Measurements from ENCODE around the gene PTPMT1.

Gene PTPMT1

GRCh38 chr11:47586098-47586855 is 20.9 kb downstream of the PTPMT1 start, which contains the start of gene FAM180B:
FAM180B (plus strand) TSS chr11:47586678; CDS start chr11:47586769, 91 bp downstream.
- DNase-seq, result no peak

DNA sequence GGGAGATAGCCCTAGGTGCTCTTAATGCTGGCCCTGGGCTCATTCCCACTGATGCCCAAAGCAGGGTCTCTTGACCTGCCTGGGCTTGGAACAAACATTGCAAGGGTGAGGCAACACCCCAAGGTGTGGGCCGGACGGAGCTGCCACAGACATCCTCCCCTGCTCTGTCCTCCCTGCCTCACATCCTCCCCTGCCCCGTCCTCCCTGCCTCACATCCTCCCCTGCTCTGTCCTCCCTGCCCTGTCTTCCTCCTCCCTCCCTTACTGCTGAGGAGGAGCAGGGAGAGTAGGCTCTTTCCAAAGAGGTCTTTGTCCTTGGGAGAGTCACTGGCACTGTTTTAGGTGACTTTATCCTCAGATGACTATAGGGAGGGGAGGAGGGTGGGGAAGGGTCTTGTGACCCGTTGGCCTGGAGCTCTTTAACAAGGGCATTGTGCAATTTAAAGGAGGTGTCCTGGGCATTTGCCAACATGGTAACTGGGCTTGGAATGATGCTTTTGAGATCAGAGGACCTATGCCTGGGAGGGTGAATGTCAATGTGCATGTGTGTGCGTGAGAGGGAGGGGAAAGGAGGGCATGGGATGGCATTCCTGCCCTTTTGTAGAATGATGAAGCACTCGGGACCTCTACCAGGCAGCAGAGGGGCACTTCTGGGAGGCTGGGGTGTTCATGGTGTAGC is 21.8 kb downstream of the PTPMT1 start:
- DNase-seq, result no peak

DNA sequence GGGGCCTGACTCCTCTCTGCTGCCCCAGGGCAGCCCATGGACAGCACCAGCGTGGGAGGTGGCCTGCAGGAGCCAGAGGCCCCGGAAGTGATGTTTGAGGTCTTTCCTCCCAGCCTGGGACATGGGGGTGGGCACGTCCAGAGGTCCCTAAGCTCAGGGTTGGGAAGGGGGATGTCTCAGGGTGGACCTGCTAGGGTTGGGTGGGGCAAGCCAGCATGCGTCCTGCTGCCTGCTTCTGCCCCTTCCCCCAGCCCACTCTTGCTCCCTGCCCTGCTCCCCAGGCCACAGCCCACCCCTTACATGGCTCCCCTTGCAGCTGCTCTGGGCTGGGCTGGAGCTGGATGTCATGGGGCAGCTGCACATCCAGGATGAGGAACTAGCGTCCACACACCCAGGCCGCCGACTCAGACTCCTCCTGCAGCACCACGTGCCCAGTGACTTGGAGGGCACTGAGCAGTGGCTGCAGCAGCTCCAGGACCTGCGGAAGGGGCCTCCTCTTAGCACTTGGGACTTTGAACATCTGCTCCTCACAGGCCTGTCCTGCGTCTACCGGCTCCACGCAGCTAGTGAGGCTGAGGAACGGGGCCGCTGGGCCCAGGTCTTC is 22.4 kb downstream of the PTPMT1 start:
- no peak for DNase-seq

- DNase-seq, result no peak
Observed at GRCh38 chr11:47589118-47589517, 23.7 kb downstream of the PTPMT1 start.

DNA sequence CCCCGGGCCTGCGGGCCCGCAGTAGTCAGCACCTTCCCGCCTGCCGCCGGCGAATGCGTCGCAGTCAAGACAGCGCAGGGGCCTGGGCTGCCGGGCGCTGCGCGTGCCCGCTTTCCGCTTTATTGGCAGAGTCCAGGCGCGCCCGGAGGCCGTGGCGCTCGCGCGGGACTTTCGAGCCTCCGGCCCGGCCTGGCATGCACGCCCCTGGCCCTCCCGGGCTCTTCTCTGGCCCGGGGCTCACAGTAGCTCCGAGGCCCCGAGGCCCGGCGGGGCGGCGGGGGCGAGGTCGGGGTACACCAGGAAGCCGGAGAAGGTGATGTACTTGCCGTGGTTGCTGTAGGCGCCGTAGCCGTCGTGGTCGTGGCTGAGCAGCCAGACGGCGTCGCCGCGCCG is 24.2 kb downstream of the PTPMT1 start:
- DNase-seq, result no peak

GRCh38 chr11:47589977-47590861 is 24.8 kb downstream of the PTPMT1 start:
- DNase-seq, result no peak

- DNase-seq, result no peak
Observed at GRCh38 chr11:47591764-47592163, 26.4 kb downstream of the PTPMT1 start.

DNA sequence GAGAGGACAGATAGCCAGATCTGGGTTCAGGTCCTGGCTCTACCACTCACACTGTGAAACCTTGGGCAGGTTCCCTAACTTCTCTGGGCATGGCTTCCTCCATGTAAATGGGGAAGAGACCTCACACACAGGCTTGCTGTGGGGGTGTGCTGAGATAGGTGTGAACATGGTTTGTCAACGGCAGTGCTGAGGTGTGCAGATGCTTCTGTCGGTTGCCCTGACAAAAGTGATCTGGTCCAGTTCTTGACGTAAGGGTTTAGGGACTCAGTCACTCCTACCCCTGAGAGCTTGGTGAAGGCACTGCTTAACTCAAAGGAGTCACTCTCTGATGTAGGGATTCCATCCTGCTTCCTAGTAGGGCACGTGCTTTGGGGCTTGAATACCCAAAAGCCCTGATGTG is 26.9 kb downstream of the PTPMT1 start:
- no peak for DNase-seq

DNA sequence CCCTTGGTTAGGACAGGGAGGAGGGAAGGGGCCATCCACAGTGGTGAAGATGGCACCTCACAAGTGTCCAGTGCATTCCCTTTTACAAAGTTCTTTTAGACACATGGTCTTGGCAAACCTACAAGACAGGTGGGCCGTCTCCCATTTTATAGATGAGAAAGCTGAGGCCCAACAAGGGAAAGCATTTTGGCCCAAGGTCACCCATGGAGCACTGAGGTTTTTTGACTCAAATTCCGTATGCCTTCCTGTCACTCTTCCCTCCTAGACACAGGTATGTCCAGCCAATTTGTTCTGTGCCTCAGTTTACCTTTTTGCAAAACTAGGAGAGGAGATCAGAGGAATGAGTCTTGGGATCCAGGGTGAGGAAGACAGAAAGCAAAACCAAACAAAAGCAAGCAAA is 27.6 kb downstream of the PTPMT1 start:
- no peak for DNase-seq

DNA sequence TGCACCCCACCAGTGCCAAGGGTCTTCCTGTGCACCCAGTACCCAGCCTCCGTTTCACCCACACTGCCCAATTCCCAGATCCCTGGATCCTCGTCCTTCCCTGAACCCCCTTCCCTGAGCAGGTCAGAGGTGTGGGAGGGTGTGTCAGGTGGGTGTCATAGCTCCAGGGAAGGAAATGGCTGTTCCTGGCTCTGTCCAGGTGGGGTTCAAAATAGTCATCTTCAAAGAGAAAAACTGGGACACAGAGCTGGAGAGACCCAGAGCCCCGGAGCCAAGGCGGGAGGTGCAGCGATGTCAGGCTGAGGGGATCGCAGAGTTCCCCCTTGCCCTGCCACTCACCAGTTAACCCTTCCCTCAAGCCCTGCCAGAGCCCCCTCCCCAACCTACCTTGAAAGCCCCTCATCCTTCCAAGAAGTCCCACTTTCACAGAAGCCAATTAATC is 28.1 kb downstream of the PTPMT1 start:
- DNase-seq, result no peak

- no peak for DNase-seq
Observed at GRCh38 chr11:47593934-47594855, 28.8 kb downstream of the PTPMT1 start, which contains the start of gene C1QTNF4. C1QTNF4 (minus strand) TSS chr11:47594411; CDS start chr11:47590810, 3,601 bp downstream.

- DNase-seq, result no peak
Observed at GRCh38 chr11:47595029-47595428, 29.6 kb downstream of the PTPMT1 start.

DNA sequence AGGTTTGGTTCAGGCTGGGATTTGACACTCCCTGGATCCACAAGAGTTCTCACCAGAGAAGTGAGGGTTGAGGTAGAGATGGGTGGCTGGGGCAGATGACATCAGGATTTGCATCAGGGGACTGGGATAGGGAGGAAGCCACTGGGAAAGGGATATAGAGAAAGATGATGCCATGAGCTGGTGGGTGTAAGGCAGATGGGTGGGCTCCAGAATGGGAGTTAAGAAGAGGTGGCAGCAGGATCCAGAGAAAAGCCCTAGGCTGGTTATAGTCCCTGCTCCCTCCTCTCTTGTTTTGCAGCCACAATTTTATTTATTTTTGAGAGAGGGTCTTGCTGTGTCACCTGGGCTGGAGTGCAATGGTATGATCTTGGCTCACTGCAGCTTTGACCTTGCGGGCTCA is 30.6 kb downstream of the PTPMT1 start:
- DNase-seq, result no peak

DNA sequence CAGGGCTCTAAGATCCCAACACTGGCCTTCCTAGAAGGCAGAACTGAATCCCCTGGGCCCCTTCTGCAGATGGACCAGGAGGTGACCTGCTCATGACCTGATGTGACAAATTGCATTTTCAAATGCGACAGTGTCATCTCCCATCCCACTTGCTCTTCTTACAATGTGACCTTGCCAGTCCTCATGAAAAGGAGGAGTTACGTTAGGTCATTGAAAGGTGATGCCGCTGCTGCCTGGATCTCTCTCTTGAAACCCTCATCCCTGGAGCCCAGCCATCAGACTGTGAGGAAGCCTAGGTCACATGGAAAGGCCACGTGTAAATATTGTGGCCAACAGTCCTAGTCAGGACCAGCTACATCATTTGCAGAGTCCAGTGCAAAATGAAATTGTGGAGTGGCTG is 34.5 kb downstream of the PTPMT1 start:
- no peak for DNase-seq

DNA sequence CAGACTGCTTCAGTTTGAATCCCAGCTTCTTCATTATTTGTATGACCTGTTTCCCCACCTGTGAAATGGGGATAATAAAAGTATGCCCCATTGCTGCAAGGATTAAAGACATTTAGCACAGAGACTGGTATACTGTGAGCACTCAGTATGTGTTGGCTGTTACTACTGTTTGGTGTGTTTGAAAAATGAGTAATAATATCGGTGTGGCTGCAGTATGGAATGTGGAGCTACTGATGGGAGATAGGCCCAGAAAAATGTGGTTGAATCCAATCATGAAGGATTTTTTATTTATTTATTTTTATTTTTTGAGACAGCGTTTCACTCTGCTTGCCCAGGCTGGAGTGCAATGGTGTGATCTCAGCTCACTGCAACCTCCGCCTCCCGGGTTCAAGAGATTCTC is 37.9 kb downstream of the PTPMT1 start:
- no peak for DNase-seq

- DNase-seq, result no peak
Observed at GRCh38 chr11:47605921-47606320, 40.5 kb downstream of the PTPMT1 start.

GRCh38 chr11:47606731-47607130 is 41.3 kb downstream of the PTPMT1 start:
- DNase-seq, result no peak

- no peak for DNase-seq
Observed at GRCh38 chr11:47607380-47607779, 42.0 kb downstream of the PTPMT1 start.

GRCh38 chr11:47609675-47610074 is 44.3 kb downstream of the PTPMT1 start:
- no peak for DNase-seq

GRCh38 chr11:47611348-47611794 is 46.0 kb downstream of the PTPMT1 start:
- no peak for DNase-seq

DNA sequence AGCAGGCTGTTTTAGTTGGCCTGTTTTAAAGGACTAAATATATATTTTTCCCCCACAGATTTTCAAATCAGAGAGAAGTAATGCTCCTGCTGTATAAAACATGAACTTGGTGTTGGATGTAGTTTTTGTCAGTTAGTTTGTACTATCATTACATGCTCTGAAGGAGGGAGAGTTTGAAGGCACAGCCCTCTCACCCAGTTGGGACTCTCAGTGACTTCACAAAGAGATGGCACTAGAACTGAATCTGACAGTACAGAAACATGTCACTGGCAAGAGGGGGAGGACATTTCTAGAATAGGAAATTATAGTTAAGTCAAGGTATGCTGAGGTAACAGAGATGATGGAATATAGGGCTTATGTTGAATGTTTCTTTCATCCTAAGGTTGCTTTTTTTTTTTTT is 49.9 kb downstream of the PTPMT1 start:
- no peak for DNase-seq

All from stimulated activated CD4-positive, alpha-beta T cell treated with anti-CD3 and anti-CD28 coated beads, Interleukin-4, amount 100 ng/mL, for 24 hours (primary cell).